H1 (cell line): ENCODE measurements around the gene LSR.

Experiments used
- JUND ChIP-seq: IDR thresholded peaks from 2 replicates; pipeline ENCODE4 v1.6.1; 2011; ENCODE audit warnings: mild to moderate bottlenecking, improper control_type of control experiment, low read length
- POLR2A ChIP-seq, 2 experiments: IDR thresholded peaks; 1 replicate in 1 of 2; 2 replicates in 1 of 2; pipeline ENCODE4 v1.6.1; 2011; ENCODE audit warnings: low read depth in 2 of 2, low read length in 2 of 2, mild to moderate bottlenecking in 2 of 2; ENCODE audit errors: control extremely low read depth in 1 of 2
- TF ChIP-seq, protein P1 (sequence below), 3 experiments: IDR thresholded peaks; 1 replicate in 2 of 3; 2 replicates in 1 of 3; pipeline versions ENCODE4 v1.5.1 to v1.6.1; 2011; ENCODE audit warnings: low read length in 3 of 3, mild to moderate bottlenecking in 3 of 3, inconsistent platforms in 2 of 3, low read depth in 1 of 3, moderate library complexity in 1 of 3; ENCODE audit not compliant: insufficient read depth in 1 of 3; ENCODE audit errors: control extremely low read depth in 1 of 3
- TF ChIP-seq, protein P2 (sequence below): IDR thresholded peaks from 2 replicates; pipeline ENCODE4 v1.6.1; 2012; ENCODE audit warnings: inconsistent platforms

- TF ChIP-seq, protein P1, sequence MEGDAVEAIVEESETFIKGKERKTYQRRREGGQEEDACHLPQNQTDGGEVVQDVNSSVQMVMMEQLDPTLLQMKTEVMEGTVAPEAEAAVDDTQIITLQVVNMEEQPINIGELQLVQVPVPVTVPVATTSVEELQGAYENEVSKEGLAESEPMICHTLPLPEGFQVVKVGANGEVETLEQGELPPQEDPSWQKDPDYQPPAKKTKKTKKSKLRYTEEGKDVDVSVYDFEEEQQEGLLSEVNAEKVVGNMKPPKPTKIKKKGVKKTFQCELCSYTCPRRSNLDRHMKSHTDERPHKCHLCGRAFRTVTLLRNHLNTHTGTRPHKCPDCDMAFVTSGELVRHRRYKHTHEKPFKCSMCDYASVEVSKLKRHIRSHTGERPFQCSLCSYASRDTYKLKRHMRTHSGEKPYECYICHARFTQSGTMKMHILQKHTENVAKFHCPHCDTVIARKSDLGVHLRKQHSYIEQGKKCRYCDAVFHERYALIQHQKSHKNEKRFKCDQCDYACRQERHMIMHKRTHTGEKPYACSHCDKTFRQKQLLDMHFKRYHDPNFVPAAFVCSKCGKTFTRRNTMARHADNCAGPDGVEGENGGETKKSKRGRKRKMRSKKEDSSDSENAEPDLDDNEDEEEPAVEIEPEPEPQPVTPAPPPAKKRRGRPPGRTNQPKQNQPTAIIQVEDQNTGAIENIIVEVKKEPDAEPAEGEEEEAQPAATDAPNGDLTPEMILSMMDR (IDR thresholded peaks at IDR 0.05; ENCODE audit: control extremely low read depth in 1 of 3, insufficient read depth in 1 of 3, low read depth in 1 of 3, low read length in 3 of 3) = no peak
- TF ChIP-seq JUND (no peak), POLR2A (IDR thresholded peaks at IDR 0.05; ENCODE audit: control extremely low read depth in 1 of 2, low read depth in 2 of 2, low read length in 2 of 2) (no peak)
- TF ChIP-seq, protein P2, sequence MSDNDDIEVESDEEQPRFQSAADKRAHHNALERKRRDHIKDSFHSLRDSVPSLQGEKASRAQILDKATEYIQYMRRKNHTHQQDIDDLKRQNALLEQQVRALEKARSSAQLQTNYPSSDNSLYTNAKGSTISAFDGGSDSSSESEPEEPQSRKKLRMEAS = no peak
Measured at GRCh38 chr19:35305181-35305580, 56.4 kb downstream of the LSR start.
